PFSK-1 (cell line): Measurements from ENCODE around the gene DOLPP1.

Experiments used
- POLR2AphosphoS5 ChIP-seq: IDR thresholded peaks from 2 replicates; pipeline ENCODE4 v1.6.1; 2012; ENCODE audit warnings: low read depth, mild to moderate bottlenecking, control low read depth, low read length, moderate library complexity
- TF ChIP-seq, protein P1 (sequence below), 2 experiments: IDR thresholded peaks; 2 replicates each; pipeline versions ENCODE4 v1.6.1 to v1.8.0; 2011 to 2012; ENCODE audit warnings: low read depth in 2 of 2, low read length in 2 of 2, control low read depth in 1 of 2, inconsistent platforms in 1 of 2, mild to moderate bottlenecking in 1 of 2, moderate library complexity in 1 of 2; ENCODE audit not compliant: insufficient read depth in 1 of 2

DNA sequence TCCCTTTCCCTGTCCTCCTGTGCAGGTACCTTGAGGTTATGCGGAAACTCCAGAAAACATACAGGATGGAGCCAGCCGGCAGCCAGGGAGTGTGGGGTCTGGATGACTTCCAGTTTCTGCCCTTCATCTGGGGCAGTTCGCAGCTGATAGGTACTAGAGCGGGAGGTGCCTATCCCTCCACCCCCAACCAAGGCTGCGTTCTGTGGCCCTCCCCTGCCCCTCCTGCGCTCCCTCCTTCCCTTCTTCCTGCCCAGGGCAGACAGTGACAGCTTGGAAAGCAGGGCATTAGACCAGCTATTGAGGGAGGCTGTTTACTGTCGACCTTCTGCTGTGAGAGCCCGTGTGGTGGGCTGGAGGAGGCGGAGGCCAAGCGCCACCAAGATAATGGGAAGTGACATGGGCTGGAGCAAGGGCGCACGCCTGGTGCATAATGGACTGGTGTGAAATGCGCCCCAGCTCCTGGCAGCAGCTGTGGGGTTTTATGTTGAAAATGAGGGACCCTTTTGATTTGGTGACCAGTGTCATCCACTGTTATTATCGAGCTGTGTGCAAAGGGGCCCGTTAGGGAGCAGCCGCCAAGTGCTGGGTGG, 55.6 kb downstream of the DOLPP1 start:
- TF ChIP-seq POLR2AphosphoS5 = no peak
- TF ChIP-seq, protein P1, sequence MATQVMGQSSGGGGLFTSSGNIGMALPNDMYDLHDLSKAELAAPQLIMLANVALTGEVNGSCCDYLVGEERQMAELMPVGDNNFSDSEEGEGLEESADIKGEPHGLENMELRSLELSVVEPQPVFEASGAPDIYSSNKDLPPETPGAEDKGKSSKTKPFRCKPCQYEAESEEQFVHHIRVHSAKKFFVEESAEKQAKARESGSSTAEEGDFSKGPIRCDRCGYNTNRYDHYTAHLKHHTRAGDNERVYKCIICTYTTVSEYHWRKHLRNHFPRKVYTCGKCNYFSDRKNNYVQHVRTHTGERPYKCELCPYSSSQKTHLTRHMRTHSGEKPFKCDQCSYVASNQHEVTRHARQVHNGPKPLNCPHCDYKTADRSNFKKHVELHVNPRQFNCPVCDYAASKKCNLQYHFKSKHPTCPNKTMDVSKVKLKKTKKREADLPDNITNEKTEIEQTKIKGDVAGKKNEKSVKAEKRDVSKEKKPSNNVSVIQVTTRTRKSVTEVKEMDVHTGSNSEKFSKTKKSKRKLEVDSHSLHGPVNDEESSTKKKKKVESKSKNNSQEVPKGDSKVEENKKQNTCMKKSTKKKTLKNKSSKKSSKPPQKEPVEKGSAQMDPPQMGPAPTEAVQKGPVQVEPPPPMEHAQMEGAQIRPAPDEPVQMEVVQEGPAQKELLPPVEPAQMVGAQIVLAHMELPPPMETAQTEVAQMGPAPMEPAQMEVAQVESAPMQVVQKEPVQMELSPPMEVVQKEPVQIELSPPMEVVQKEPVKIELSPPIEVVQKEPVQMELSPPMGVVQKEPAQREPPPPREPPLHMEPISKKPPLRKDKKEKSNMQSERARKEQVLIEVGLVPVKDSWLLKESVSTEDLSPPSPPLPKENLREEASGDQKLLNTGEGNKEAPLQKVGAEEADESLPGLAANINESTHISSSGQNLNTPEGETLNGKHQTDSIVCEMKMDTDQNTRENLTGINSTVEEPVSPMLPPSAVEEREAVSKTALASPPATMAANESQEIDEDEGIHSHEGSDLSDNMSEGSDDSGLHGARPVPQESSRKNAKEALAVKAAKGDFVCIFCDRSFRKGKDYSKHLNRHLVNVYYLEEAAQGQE (IDR thresholded peaks at IDR 0.05; ENCODE audit: insufficient read depth in 1 of 2, low read depth in 2 of 2, low read length in 2 of 2) = no peak
